DOHH2 (cell line): Measurements from ENCODE around the gene URB1.

Experiments used
- H3F3A ChIP-seq: fragments of 200-600 bp; sonication (generic), shearing (Covaris generic); 2 replicates; pipeline ENCODE4 v1.6.0; 2016; ENCODE audit warnings: antibody characterized with exemption, mild to moderate bottlenecking; ENCODE audit not compliant: control insufficient read depth, insufficient read depth
- H3K27ac ChIP-seq: fragments of 200-600 bp; sonication (generic); 2 replicates; pipeline ENCODE4 v1.5.1; 2014; ENCODE audit warnings: low read depth, mild to moderate bottlenecking, low read length, moderate library complexity
- H3K27me3 ChIP-seq: fragments of 200-600 bp; sonication (generic); 2 replicates; pipeline ENCODE4 v1.6.1; 2014; ENCODE audit warnings: mild to moderate bottlenecking, low read length, mixed read lengths; ENCODE audit not compliant: control insufficient read depth
- H3K36me3 ChIP-seq: fragments of 200-600 bp; sonication (generic); 2 replicates; pipeline ENCODE4 v1.6.1; 2014; ENCODE audit warnings: mild to moderate bottlenecking, low read length, moderate library complexity, mixed read lengths; ENCODE audit not compliant: control insufficient read depth
- H3K4me1 ChIP-seq: fragments of 200-600 bp; sonication (generic); 2 replicates; pipeline ENCODE4 v1.6.1; 2014; ENCODE audit warnings: mild to moderate bottlenecking, low read length, mixed read lengths; ENCODE audit not compliant: control insufficient read depth
- H3K4me2 ChIP-seq: fragments of 200-600 bp; sonication (generic); 2 replicates; pipeline ENCODE4 v1.6.0; 2014; ENCODE audit warnings: mild to moderate bottlenecking, low read length, moderate library complexity
- H3K4me3 ChIP-seq: fragments of 200-600 bp; sonication (generic); 2 replicates; pipeline ENCODE4 v1.5.1; 2014; ENCODE audit warnings: mild to moderate bottlenecking, low read length, mixed read lengths
- H3K79me2 ChIP-seq: fragments of 200-600 bp; sonication (generic); 2 replicates; pipeline ENCODE4 v1.6.1; 2014; ENCODE audit warnings: mild to moderate bottlenecking, low read length, mixed read lengths; ENCODE audit not compliant: control insufficient read depth
- H3K9me2 ChIP-seq: fragments of 200-600 bp; sonication (generic); replicated peaks from 2 replicates; pipeline ENCODE4 v1.6.1; 2014; ENCODE audit warnings: mild to moderate bottlenecking, low read length, mixed read lengths; ENCODE audit not compliant: control insufficient read depth
- H3K9me3 ChIP-seq: fragments of 200-600 bp; sonication (generic); 2 replicates; pipeline ENCODE4 v1.6.1; 2014; ENCODE audit warnings: antibody characterized with exemption, low read length, mixed read lengths; ENCODE audit not compliant: control insufficient read depth, insufficient read depth
- H4K20me1 ChIP-seq: fragments of 200-600 bp; sonication (generic); 2 replicates; pipeline ENCODE4 v1.6.0; 2014; ENCODE audit warnings: low read depth, mild to moderate bottlenecking, antibody characterized with exemption, low read length, moderate library complexity; ENCODE audit not compliant: control insufficient read depth, insufficient read depth
- EZH2phosphoT487 ChIP-seq: fragments of 200-600 bp; sonication (generic); IDR thresholded peaks from 2 replicates; pipeline ENCODE4 v1.6.1; 2017; ENCODE audit warnings: borderline replicate concordance, mild to moderate bottlenecking, antibody characterized with exemption, low read length, moderate library complexity, mixed read lengths
- TF ChIP-seq, protein P1 (sequence below): fragments of 200-600 bp; sonication (generic); IDR thresholded peaks from one replicate; pipeline ENCODE4 v1.5.1; 2014; ENCODE audit warnings: antibody characterized with exemption, mild to moderate bottlenecking, low read depth, low read length; ENCODE audit not compliant: poor library complexity, severe bottlenecking

The URB1 gene

GRCh38 chr21:32285476-32285875, 107.3 kb downstream of the URB1 start:
- H3K9me2 ChIP-seq, result no peaks in the 10 kb centered on the region
- H3K9me3 ChIP-seq, result no peaks in the 10 kb centered on the region
- TF ChIP-seq, protein P1, sequence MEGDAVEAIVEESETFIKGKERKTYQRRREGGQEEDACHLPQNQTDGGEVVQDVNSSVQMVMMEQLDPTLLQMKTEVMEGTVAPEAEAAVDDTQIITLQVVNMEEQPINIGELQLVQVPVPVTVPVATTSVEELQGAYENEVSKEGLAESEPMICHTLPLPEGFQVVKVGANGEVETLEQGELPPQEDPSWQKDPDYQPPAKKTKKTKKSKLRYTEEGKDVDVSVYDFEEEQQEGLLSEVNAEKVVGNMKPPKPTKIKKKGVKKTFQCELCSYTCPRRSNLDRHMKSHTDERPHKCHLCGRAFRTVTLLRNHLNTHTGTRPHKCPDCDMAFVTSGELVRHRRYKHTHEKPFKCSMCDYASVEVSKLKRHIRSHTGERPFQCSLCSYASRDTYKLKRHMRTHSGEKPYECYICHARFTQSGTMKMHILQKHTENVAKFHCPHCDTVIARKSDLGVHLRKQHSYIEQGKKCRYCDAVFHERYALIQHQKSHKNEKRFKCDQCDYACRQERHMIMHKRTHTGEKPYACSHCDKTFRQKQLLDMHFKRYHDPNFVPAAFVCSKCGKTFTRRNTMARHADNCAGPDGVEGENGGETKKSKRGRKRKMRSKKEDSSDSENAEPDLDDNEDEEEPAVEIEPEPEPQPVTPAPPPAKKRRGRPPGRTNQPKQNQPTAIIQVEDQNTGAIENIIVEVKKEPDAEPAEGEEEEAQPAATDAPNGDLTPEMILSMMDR, result no peak
- TF ChIP-seq EZH2phosphoT487, result no peak
- no peaks in the 10 kb centered on the region for H3K79me2 ChIP-seq
- no peaks in the 10 kb centered on the region for H3K27me3 ChIP-seq
- H3K36me3 ChIP-seq, result no peaks in the 10 kb centered on the region
- no peaks in the 10 kb centered on the region for H4K20me1 ChIP-seq
- no peaks in the 10 kb centered on the region for H3F3A ChIP-seq
- no peak overlapping the region for H3K27ac ChIP-seq
- H3K4me3 ChIP-seq, result no peak overlapping the region
- H3K4me2 ChIP-seq, result no peak overlapping the region
- H3K4me1 ChIP-seq, result no peaks in the 10 kb centered on the region

DNA sequence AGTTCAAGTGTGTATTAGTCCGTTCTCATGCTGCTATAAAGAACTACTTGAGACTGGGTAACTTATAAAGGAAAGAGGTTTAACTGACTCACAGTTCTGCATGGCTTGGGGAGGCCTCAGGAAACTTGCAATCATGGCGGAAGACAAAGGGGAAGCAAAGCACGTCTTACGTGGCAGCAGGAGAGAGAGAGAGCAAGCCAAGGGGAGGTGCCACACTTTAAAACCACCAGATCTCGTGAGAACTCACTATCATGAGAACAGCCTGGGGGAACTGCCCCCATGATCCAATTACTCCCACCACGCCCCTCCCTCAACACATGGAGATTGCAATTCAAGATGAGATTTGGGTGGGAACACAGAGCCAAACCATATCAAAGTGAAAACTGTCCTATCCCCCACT, 109.8 kb downstream of the URB1 start:
- Histone ChIP-seq H4K20me1 (no peaks in the 10 kb centered on the region), H3K4me3 (no peak overlapping the region), H3F3A (no peaks in the 10 kb centered on the region), H3K27ac (no peak overlapping the region), H3K4me1 (peaks cover 10% of the 10 kb centered on the region), H3K4me2 (no peak overlapping the region), H3K9me2 (no peaks in the 10 kb centered on the region), H3K79me2 (peaks cover 19% of the 10 kb centered on the region), H3K36me3 (no peaks in the 10 kb centered on the region), H3K27me3 (no peaks in the 10 kb centered on the region), H3K9me3 (no peaks in the 10 kb centered on the region)
- TF ChIP-seq, protein P1, result no peak
- TF ChIP-seq EZH2phosphoT487, result no peak

GRCh38 chr21:32281531-32281930, 111.3 kb downstream of the URB1 start:
- Histone ChIP-seq H3K4me1 (peaks cover 18% of the 10 kb centered on the region), H3F3A (no peaks in the 10 kb centered on the region; the same call in 1 of the 2 replicates), H3K9me2 (no peaks in the 10 kb centered on the region), H3K36me3 (no peaks in the 10 kb centered on the region), H3K9me3 (no peaks in the 10 kb centered on the region), H3K4me3 (no peak overlapping the region), H3K27me3 (no peaks in the 10 kb centered on the region), H3K4me2 (no peak overlapping the region), H3K79me2 (peaks cover 34% of the 10 kb centered on the region), H4K20me1 (no peaks in the 10 kb centered on the region), H3K27ac (no peak overlapping the region)
- TF ChIP-seq EZH2phosphoT487, result no peak
- TF ChIP-seq, protein P1, result no peak

DNA sequence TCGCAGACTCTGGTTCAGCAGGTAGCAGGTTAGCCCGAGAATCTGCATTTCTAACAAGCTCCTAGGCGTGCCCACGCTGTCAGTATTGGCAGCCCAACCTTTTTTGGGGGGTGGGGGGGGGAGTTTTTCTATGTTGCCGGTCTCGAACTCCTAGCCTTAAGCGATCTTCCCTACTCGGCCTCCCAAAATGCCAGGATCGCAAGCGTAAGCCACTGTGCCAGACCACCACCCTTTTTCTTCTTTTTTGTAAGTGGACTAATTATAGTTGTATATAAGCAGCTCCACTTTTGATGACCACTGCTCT, 113.5 kb downstream of the URB1 start:
- Histone ChIP-seq H3K27me3 (no peaks in the 10 kb centered on the region), H3K27ac (no peak overlapping the region; the same call in 1 of the 2 replicates), H3F3A (no peaks in the 10 kb centered on the region; the same call in 1 of the 2 replicates), H3K9me2 (no peaks in the 10 kb centered on the region), H3K4me3 (peak overlapping the region; percentile 80), H4K20me1 (no peaks in the 10 kb centered on the region), H3K79me2 (peaks cover 45% of the 10 kb centered on the region), H3K9me3 (no peaks in the 10 kb centered on the region), H3K36me3 (peaks cover 13% of the 10 kb centered on the region), H3K4me1 (peaks cover 18% of the 10 kb centered on the region), H3K4me2 (peak overlapping the region; percentile 92)
- TF ChIP-seq, protein P1, result no peak
- no peak for TF ChIP-seq EZH2phosphoT487
